PC-3 (cell line): ENCODE data around the gene AGO4. TPM values are rescaled to one million over a fixed set of nuclear protein-coding genes. Genes with fewer than 3 reads are reported as not detected.

Source experiments
- ATAC-seq: fragments of 200-7000 bp; cut with Tn5 transposase; 2 replicates; pipeline ENCODE4 v1.9.1; 2020; ENCODE audit warnings: mild to moderate bottlenecking, moderate library complexity
- BruUV-seq: library from RNA; stranded (reverse); fragments of 400-500 nt; replicated peaks from 2 replicates; lab custom pipeline; 2021; lab: Mats Ljungman, UMichigan
- CTCF ChIA-PET: fragments of 300-600 bp; sonication (Branson Sonifier 250); formaldehyde crosslinking; loops from one replicate; lab custom pipeline; 2022; ENCODE audit warnings: antibody characterized with exemption; lab: Charles Lee
- POLR2A ChIA-PET: fragments of 300-600 bp; sonication (Branson Sonifier 250); formaldehyde crosslinking; loops from one replicate; lab custom pipeline; 2022; ENCODE audit warnings: antibody characterized with exemption; ENCODE audit not compliant: unreplicated experiment; lab: Charles Lee
- DNase-seq: peaks from one replicate; pipeline ENCODE4 v3.0.0-alpha.2; 2015
- H2AFZ ChIP-seq: fragments of 300-600 bp; sonication (generic); 2 replicates; pipeline ENCODE4 v1.6.0; 2016; ENCODE audit warnings: antibody characterized with exemption, low read length
- H3F3A ChIP-seq: fragments of 300-600 bp; sonication (generic); one replicate; pipeline ENCODE4 v1.6.0; 2017; ENCODE audit warnings: antibody characterized with exemption, low read length, control low read depth, mild to moderate bottlenecking; ENCODE audit not compliant: unreplicated experiment
- H3K27ac ChIP-seq: fragments of 300-600 bp; sonication (generic); 2 replicates; pipeline ENCODE4 v1.5.1; 2016; ENCODE audit warnings: mild to moderate bottlenecking, low read length
- H3K27me3 ChIP-seq: fragments of 300-600 bp; sonication (generic); 2 replicates; pipeline ENCODE4 v1.6.1; 2016; ENCODE audit warnings: low read length, mixed read lengths
- H3K36me3 ChIP-seq: fragments of 300-600 bp; sonication (generic); 2 replicates; pipeline ENCODE4 v1.6.1; 2016; ENCODE audit warnings: low read depth, mixed run types, low read length, mixed read lengths
- H3K4me1 ChIP-seq: fragments of 300-600 bp; sonication (generic); 2 replicates; pipeline ENCODE4 v1.5.1; 2016; ENCODE audit warnings: low read length; ENCODE audit not compliant: insufficient read depth
- H3K4me2 ChIP-seq: fragments of 300-600 bp; sonication (generic); 2 replicates; pipeline ENCODE4 v1.6.0; 2016; ENCODE audit warnings: low read length
- H3K4me3 ChIP-seq: fragments of 300-600 bp; sonication (generic); 2 replicates; pipeline ENCODE4 v1.5.1; 2016; ENCODE audit warnings: mild to moderate bottlenecking, low read length, mixed read lengths
- H3K79me2 ChIP-seq: fragments of 300-600 bp; sonication (generic); 2 replicates; pipeline ENCODE4 v1.6.1; 2017; ENCODE audit warnings: low read length, mixed read lengths
- H3K9ac ChIP-seq: fragments of 300-600 bp; sonication (generic); 2 replicates; pipeline ENCODE4 v1.6.0; 2016; ENCODE audit warnings: mild to moderate bottlenecking, low read length
- H3K9me2 ChIP-seq: fragments of 300-600 bp; sonication (generic); replicated peaks from 2 replicates; pipeline ENCODE4 v1.6.1; 2016; ENCODE audit warnings: mixed run types, low read length, mixed read lengths
- H3K9me3 ChIP-seq: fragments of 300-600 bp; sonication (generic); 2 replicates; pipeline ENCODE4 v1.6.1; 2016; ENCODE audit warnings: low read length, mixed read lengths
- H4K20me1 ChIP-seq: fragments of 300-600 bp; sonication (generic); 2 replicates; pipeline ENCODE4 v1.6.1; 2016; ENCODE audit warnings: low read length, mixed read lengths
- CTCF ChIP-seq: fragments of 300-600 bp; sonication (generic); conservative IDR thresholded peaks from 2 replicates; pipeline ENCODE4 v1.5.1; 2017; ENCODE audit warnings: antibody characterized with exemption, low read depth, mild to moderate bottlenecking, low read length
- EZH2 ChIP-seq: fragments of 300-600 bp; sonication (generic); IDR thresholded peaks from one replicate; pipeline ENCODE4 v1.6.1; 2017; ENCODE audit warnings: antibody characterized with exemption, mild to moderate bottlenecking, low read length; ENCODE audit not compliant: unreplicated experiment
- EZH2phosphoT487 ChIP-seq: fragments of 300-600 bp; sonication (generic); IDR thresholded peaks from 2 replicates; pipeline ENCODE4 v1.6.1; 2018; ENCODE audit warnings: mild to moderate bottlenecking, antibody characterized with exemption, low read length, borderline replicate concordance
- intact Hi-C: fragments of 100-400 bp; cut with micrococcal nuclease; formaldehyde crosslinking; loops from 2 replicates; pipeline ENCODE4 v1.9.0; 2023
- total RNA-seq: library from RNA; depleted of rRNA; stranded (reverse); fragments of >200 nt; gene quantifications from 2 replicates; pipeline ENCODE4 v1.2.3, GENCODE V29; 2014

The AGO4 gene
- total RNA-seq, 1 experiment from 2014 or later = 5.9 TPM

- H3K4me2 ChIP-seq = no peak overlapping the region
- intact Hi-C loops = no loop called here
- no peaks in the 10 kb centered on the region for H3K36me3 ChIP-seq
- H3F3A ChIP-seq = no peaks in the 10 kb centered on the region
- no peaks in the 10 kb centered on the region for H3K4me1 ChIP-seq
- CTCF ChIA-PET = no interaction called here
- H3K9me3 ChIP-seq = no peaks in the 10 kb centered on the region
- no peak overlapping the region for H2AFZ ChIP-seq
- no peak overlapping the region for H3K27ac ChIP-seq
- H3K9me2 ChIP-seq = no peaks in the 10 kb centered on the region
- TF ChIP-seq CTCF (no peak), EZH2phosphoT487 (no peak), EZH2 (no peak)
- DNase-seq = peak; percentile 40
- H3K27me3 ChIP-seq = no peaks in the 10 kb centered on the region
- peak; percentile 64 for ATAC-seq
- H3K79me2 ChIP-seq = no peaks in the 10 kb centered on the region
- BruUV-seq = no TSS peak
- H4K20me1 ChIP-seq = no peaks in the 10 kb centered on the region
- POLR2A ChIA-PET = interaction anchor here (0.7 kb wide), 1 partner anchor 26 kb away, joined by 3 read pairs; no protein-coding TSS in a partner anchor
- H3K4me3 ChIP-seq = no peak overlapping the region
- H3K9ac ChIP-seq = no peak overlapping the region
Observed at GRCh38 chr1:35876988-35877387, 69.2 kb downstream of the AGO4 start.

GRCh38 chr1:35881850-35882273, 74.0 kb downstream of the AGO4 start:
- ATAC-seq (no peak), DNase-seq (no peak)
- Histone ChIP-seq H3K27me3 (no peaks in the 10 kb centered on the region), H3K9me3 (no peaks in the 10 kb centered on the region), H3K36me3 (no peaks in the 10 kb centered on the region), H3K9ac (no peak overlapping the region), H3K79me2 (peaks cover 35% of the 10 kb centered on the region), H2AFZ (no peak overlapping the region), H3K9me2 (no peaks in the 10 kb centered on the region), H4K20me1 (no peaks in the 10 kb centered on the region), H3F3A (no peaks in the 10 kb centered on the region), H3K4me2 (no peak overlapping the region), H3K27ac (no peak overlapping the region), H3K4me3 (no peak overlapping the region), H3K4me1 (peaks cover 6% of the 10 kb centered on the region; the same call in 1 of the 2 replicates)
- CTCF ChIA-PET = no interaction called here
- intact Hi-C loops = no loop called here
- POLR2A ChIA-PET = no interaction called here
- TF ChIP-seq EZH2phosphoT487 = no peak
- TF ChIP-seq EZH2 = no peak
- TF ChIP-seq CTCF = no peak
- BruUV-seq = no TSS peak

- Histone ChIP-seq H4K20me1 (no peaks in the 10 kb centered on the region), H3K9me2 (no peaks in the 10 kb centered on the region), H3F3A (no peaks in the 10 kb centered on the region), H3K4me2 (peak overlapping the region; percentile 99), H3K36me3 (no peaks in the 10 kb centered on the region), H3K9ac (no peak overlapping the region), H3K79me2 (peaks cover 42% of the 10 kb centered on the region), H3K4me1 (peaks cover 8% of the 10 kb centered on the region; the same call in 1 of the 2 replicates), H3K4me3 (peak overlapping the region; percentile 99; the same call in 1 of the 2 replicates), H3K9me3 (no peaks in the 10 kb centered on the region), H2AFZ (peak overlapping the region; percentile 100; the same call in 1 of the 2 replicates), H3K27me3 (no peaks in the 10 kb centered on the region), H3K27ac (no peak overlapping the region)
- ATAC-seq (no peak), DNase-seq (no peak)
- intact Hi-C loops = no loop called here
- CTCF ChIA-PET = no interaction called here
- POLR2A ChIA-PET = no interaction called here
- TF ChIP-seq EZH2phosphoT487 (no peak), CTCF (no peak), EZH2 (no peak)
- no TSS peak for BruUV-seq
Observed at GRCh38 chr1:35882586-35882944, 74.7 kb downstream of the AGO4 start.
